GM23338 (cell line): ENCODE results near the gene SORCS2. TPM values are rescaled to one million over a fixed set of nuclear protein-coding genes. Genes with fewer than 3 reads are reported as not detected.

Source experiments
- ATAC-seq: fragments of 200-7000 bp; cut with Tn5 transposase; 3 replicates; pipeline ENCODE4 v1.9.1; 2020
- DNase-seq: peaks from one replicate; pipeline ENCODE4 v3.0.0-alpha.2; 2015; ENCODE audit warnings: low spot score
- H2AFZ ChIP-seq: fragments of 200-600 bp; sonication (generic); 2 replicates; pipeline ENCODE4 v1.8.0; 2016; ENCODE audit warnings: antibody characterized with exemption, mild to moderate bottlenecking, moderate library complexity
- H3F3A ChIP-seq: fragments of 200-600 bp; sonication (generic); replicated peaks from 2 replicates; pipeline ENCODE4 v1.8.0; 2017; ENCODE audit warnings: antibody characterized with exemption, mixed run types, low read depth
- H3K27ac ChIP-seq: fragments of 200-600 bp; sonication (generic); 2 replicates; pipeline ENCODE4 v1.6.1; 2016; ENCODE audit warnings: low read depth
- H3K27me3 ChIP-seq: fragments of 200-600 bp; sonication (generic); 2 replicates; pipeline ENCODE4 v1.8.0; 2016; ENCODE audit warnings: mild to moderate bottlenecking, mixed run types, moderate library complexity; ENCODE audit not compliant: insufficient read depth
- H3K36me3 ChIP-seq: fragments of 200-600 bp; sonication (generic); 2 replicates; pipeline ENCODE4 v1.8.0; 2016; ENCODE audit warnings: mild to moderate bottlenecking; ENCODE audit not compliant: insufficient read depth
- H3K4me1 ChIP-seq: fragments of 200-600 bp; sonication (generic); 2 replicates; pipeline ENCODE4 v1.8.0; 2016; ENCODE audit warnings: mild to moderate bottlenecking, moderate library complexity; ENCODE audit not compliant: insufficient read depth
- H3K4me2 ChIP-seq: fragments of 200-600 bp; sonication (generic); 2 replicates; pipeline ENCODE4 v1.7.1; 2017; ENCODE audit warnings: mixed run types
- H3K4me3 ChIP-seq: fragments of 200-600 bp; sonication (generic); 2 replicates; pipeline ENCODE4 v1.6.1; 2016; ENCODE audit warnings: mixed run types
- H3K79me2 ChIP-seq: fragments of 200-600 bp; sonication (generic); replicated peaks from 2 replicates; pipeline ENCODE4 v1.8.0; 2017; ENCODE audit warnings: mild to moderate bottlenecking; ENCODE audit not compliant: insufficient read depth
- H3K9me2 ChIP-seq: fragments of 200-600 bp; sonication (generic); 2 replicates; pipeline ENCODE4 v1.8.0; 2017; ENCODE audit not compliant: insufficient read depth
- H4K20me1 ChIP-seq: fragments of 200-600 bp; sonication (generic); replicated peaks from 2 replicates; pipeline ENCODE4 v1.8.0; 2017; ENCODE audit warnings: mild to moderate bottlenecking; ENCODE audit not compliant: insufficient read depth
- H3K27ac Mint-ChIP-seq: 2 replicates; pipeline ENCODE4 v1.8.0; 2020; ENCODE audit warnings: inconsistent platforms, mild to moderate bottlenecking, moderate library complexity, mixed read lengths
- H3K27me3 Mint-ChIP-seq: 3 replicates; pipeline ENCODE4 v1.8.0; 2022; ENCODE audit warnings: low read depth, mild to moderate bottlenecking, moderate library complexity, mixed read lengths, inconsistent platforms; ENCODE audit not compliant: insufficient read depth, poor library complexity
- H3K36me3 Mint-ChIP-seq: 3 replicates; pipeline ENCODE4 v1.8.0; 2021; ENCODE audit warnings: low read depth, mild to moderate bottlenecking, inconsistent platforms, moderate library complexity, mixed read lengths
- H3K4me1 Mint-ChIP-seq: 3 replicates; pipeline ENCODE4 v1.8.0; 2020; ENCODE audit warnings: mild to moderate bottlenecking, inconsistent platforms, mixed read lengths
- H3K4me3 Mint-ChIP-seq: 3 replicates; pipeline ENCODE4 v1.8.0; 2021; ENCODE audit warnings: moderate library complexity, mild to moderate bottlenecking, inconsistent platforms, mixed read lengths
- H3K9me3 Mint-ChIP-seq: 3 replicates; pipeline ENCODE4 v1.8.0; 2020; ENCODE audit warnings: moderate library complexity, mild to moderate bottlenecking, inconsistent platforms, mixed read lengths
- CREB1 ChIP-seq: fragments of 250-450 bp; sonication (Bioruptor Pico); IDR thresholded peaks from 2 replicates; pipeline ENCODE4 v1.5.0; 2020; ENCODE audit warnings: low read depth, mild to moderate bottlenecking, moderate library complexity
- EZH2 ChIP-seq: fragments of 200-600 bp; sonication (generic); IDR thresholded peaks from one replicate; pipeline ENCODE4 v1.8.0; 2017; ENCODE audit warnings: antibody characterized with exemption, mild to moderate bottlenecking, low read depth; ENCODE audit not compliant: unreplicated experiment
- EZH2phosphoT487 ChIP-seq: fragments of 200-600 bp; sonication (generic); IDR thresholded peaks from one replicate; pipeline ENCODE4 v1.8.1; 2018; ENCODE audit warnings: antibody characterized with exemption; ENCODE audit not compliant: unreplicated experiment
- NANOG ChIP-seq: IDR thresholded peaks from 2 replicates; pipeline ENCODE4 v1.6.1; 2016; ENCODE audit warnings: antibody characterized with exemption, borderline replicate concordance
- ZNF462 ChIP-seq: fragments of 250-450 bp; sonication (Bioruptor Pico); IDR thresholded peaks from 2 replicates; pipeline ENCODE4 v1.5.0; 2020; ENCODE audit warnings: mild to moderate bottlenecking, moderate library complexity
- polyA plus RNA-seq: library from polyadenylated mRNA; unstranded; fragments of >200 nt; fragmentation: Nextera tagmentation; extraction: Ambion mirVana; gene quantifications from 2 replicates; pipeline ENCODE4 v1.2.1, GENCODE V29; 2016
- total RNA-seq: library from RNA; depleted of rRNA; stranded (reverse); fragments of >200 nt; shearing (Covaris generic); gene quantifications from 2 replicates; pipeline ENCODE4 v1.2.3, GENCODE V29; 2014
- TF ChIP-seq, protein P1 (sequence below), 2 experiments: fragments of 200-600 bp in 1 of 2; sonication (generic) in 1 of 2; conservative IDR thresholded peaks; 2 replicates each; pipeline versions ENCODE4 v1.5.1 to v1.6.1; 2016 to 2017; ENCODE audit warnings: antibody characterized with exemption in 2 of 2, low read depth in 2 of 2, mild to moderate bottlenecking in 2 of 2, moderate library complexity in 1 of 2

Gene SORCS2
- total and polyA plus RNA-seq, 2 experiments from 2014 or later = 0.47 to 2.4 TPM

DNA sequence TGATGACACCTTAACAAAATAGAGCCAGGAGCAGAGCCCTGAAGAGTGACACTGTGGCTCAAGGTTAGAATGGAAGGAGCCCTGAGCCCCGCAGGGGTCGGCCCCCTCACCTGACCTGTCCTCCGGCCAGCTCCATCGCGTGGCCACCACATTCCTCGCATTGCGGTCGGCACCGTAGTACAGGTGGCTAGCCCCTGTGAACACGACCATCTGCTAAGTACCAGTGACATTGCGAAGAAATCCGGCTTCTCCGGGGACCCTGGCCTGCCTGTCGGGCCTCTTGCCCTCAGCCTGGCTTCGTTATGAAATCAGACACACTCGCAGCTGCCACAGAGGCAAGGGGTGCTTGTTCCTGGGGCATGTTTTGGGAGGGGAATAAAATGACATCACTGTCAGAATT lies 568.4 kb downstream of the SORCS2 start (continued):
- no peak for TF ChIP-seq ZNF462 (CRISPR knock-in tag)
- TF ChIP-seq EZH2 = no peak
- TF ChIP-seq EZH2phosphoT487 = no peak
- TF ChIP-seq CREB1 (CRISPR knock-in tag) = no peak
- no peak for TF ChIP-seq NANOG

GRCh38 chr4:7761312-7761711 lies 569.0 kb downstream of the SORCS2 start:
- no peak overlapping the region for H3K27ac Mint-ChIP-seq
- no peak overlapping the region for H2AFZ ChIP-seq
- H4K20me1 ChIP-seq = no peaks in the 10 kb centered on the region
- no peaks in the 10 kb centered on the region for H3K36me3 ChIP-seq
- H3K4me1 Mint-ChIP-seq = peaks cover 4% of the 10 kb centered on the region; the same call in 2 of the 3 replicates
- TF ChIP-seq NANOG = no peak
- TF ChIP-seq, protein P1, sequence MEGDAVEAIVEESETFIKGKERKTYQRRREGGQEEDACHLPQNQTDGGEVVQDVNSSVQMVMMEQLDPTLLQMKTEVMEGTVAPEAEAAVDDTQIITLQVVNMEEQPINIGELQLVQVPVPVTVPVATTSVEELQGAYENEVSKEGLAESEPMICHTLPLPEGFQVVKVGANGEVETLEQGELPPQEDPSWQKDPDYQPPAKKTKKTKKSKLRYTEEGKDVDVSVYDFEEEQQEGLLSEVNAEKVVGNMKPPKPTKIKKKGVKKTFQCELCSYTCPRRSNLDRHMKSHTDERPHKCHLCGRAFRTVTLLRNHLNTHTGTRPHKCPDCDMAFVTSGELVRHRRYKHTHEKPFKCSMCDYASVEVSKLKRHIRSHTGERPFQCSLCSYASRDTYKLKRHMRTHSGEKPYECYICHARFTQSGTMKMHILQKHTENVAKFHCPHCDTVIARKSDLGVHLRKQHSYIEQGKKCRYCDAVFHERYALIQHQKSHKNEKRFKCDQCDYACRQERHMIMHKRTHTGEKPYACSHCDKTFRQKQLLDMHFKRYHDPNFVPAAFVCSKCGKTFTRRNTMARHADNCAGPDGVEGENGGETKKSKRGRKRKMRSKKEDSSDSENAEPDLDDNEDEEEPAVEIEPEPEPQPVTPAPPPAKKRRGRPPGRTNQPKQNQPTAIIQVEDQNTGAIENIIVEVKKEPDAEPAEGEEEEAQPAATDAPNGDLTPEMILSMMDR (conservative IDR thresholded peaks at IDR 0.05; ENCODE audit: low read depth in 2 of 2) = no peak
- no peaks in the 10 kb centered on the region for H3K9me3 Mint-ChIP-seq
- H3F3A ChIP-seq = 0 out of 2 replicates have a peak, but pooled peaks cover 5% of the 10 kb centered on the region
- no peaks in the 10 kb centered on the region for H3K27me3 ChIP-seq
- H3K9me2 ChIP-seq = no peaks in the 10 kb centered on the region
- no peak overlapping the region for H3K4me3 ChIP-seq
- DNase-seq (no peak), ATAC-seq (peak; percentile 36)
- H3K4me2 ChIP-seq = no peak overlapping the region
- no peaks in the 10 kb centered on the region for H3K36me3 Mint-ChIP-seq
- H3K4me3 Mint-ChIP-seq = no peak overlapping the region
- peaks cover 5% of the 10 kb centered on the region for H3K27me3 Mint-ChIP-seq
- no peaks in the 10 kb centered on the region for H3K4me1 ChIP-seq
- H3K27ac ChIP-seq = no peak overlapping the region
- H3K79me2 ChIP-seq = no peaks in the 10 kb centered on the region
